ENCODE results near the gene GTF2E1.

GTF2E1 gene

GRCh38 chr3:120798346-120798745 is 55.8 kb downstream of the GTF2E1 start:
- no peak for DNase-seq (ENCODE audit: low read depth)

GRCh38 chr3:120800625-120801024 is 58.1 kb downstream of the GTF2E1 start:
- DNase-seq (ENCODE audit: low read depth): no peak

GRCh38 chr3:120801484-120801883 is 58.9 kb downstream of the GTF2E1 start:
- DNase-seq (ENCODE audit: low read depth): no peak

GRCh38 chr3:120802916-120803315 is 60.4 kb downstream of the GTF2E1 start:
- DNase-seq (ENCODE audit: low read depth): no peak

- no peak for DNase-seq (ENCODE audit: low read depth)
These were observed 74.2 kb downstream of the GTF2E1 start for GRCh38 chr3:120816728-120817127.

- no peak for DNase-seq (ENCODE audit: low read depth)
These were observed 78.2 kb downstream of the GTF2E1 start for GRCh38 chr3:120820748-120821147.

- DNase-seq (ENCODE audit: low read depth): no peak
These were observed 78.9 kb downstream of the GTF2E1 start for GRCh38 chr3:120821426-120821825.

- DNase-seq (ENCODE audit: low read depth): no peak
These were observed 80.6 kb downstream of the GTF2E1 start for GRCh38 chr3:120823156-120823555.

GRCh38 chr3:120824613-120825012 is 82.1 kb downstream of the GTF2E1 start:
- DNase-seq (ENCODE audit: low read depth): no peak

- no peak for DNase-seq (ENCODE audit: low read depth)
These were observed 86.3 kb downstream of the GTF2E1 start for GRCh38 chr3:120828796-120829195.

GRCh38 chr3:120831066-120831465 is 88.5 kb downstream of the GTF2E1 start:
- no peak for DNase-seq (ENCODE audit: low read depth)
